Gastrocnemius medialis (tissue), 4 donors: ENCODE measurements around the gene CD22.
"Not testable (repeated sequence)": the region's sequence is repeated elsewhere in the genome, so short reads cannot be mapped to it uniquely, and the experiment has no call there.

ENCODE experiments used
- CTCF ChIP-seq, 5 experiments: fragments of 450-650 bp in 3 of 5; fragments of 200-600 bp in 2 of 5; sonication (generic) in 2 of 5; IDR thresholded peaks in 4 of 5; conservative IDR thresholded peaks in 1 of 5; 1 replicate in 4 of 5; 2 replicates in 1 of 5; pipeline ENCODE4 v1.5.1; 2016 to 2019; ENCODE audit warnings: antibody characterized with exemption in 5 of 5, mild to moderate bottlenecking in 3 of 5, moderate library complexity in 3 of 5
- POLR2A ChIP-seq, 2 donors: fragments of 450-650 bp; IDR thresholded peaks; one replicate each; pipeline ENCODE4 v1.6.1; 2017; ENCODE audit warnings: antibody characterized with exemption in 2 of 2, mild to moderate bottlenecking in 2 of 2, moderate library complexity in 2 of 2

DNA sequence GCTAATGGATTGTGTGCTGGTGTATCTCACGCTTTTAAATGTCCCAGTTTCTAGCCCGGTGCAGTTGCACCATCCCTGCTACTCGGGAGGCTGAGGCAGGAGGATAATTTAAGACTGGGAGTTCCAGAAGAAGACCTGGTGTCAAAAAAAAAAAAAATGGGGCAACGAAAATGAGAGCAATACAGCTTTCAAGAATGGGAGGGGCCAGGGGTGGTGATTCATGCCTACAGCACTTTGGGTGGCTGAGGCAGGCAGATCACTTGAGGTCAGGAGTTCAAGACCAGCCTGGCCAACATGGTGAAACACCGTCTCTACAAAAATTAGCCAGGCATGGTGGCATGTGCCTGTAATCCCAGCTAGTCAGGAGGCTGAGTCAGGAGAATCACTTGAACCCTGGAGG lies 42.9 kb upstream of the CD22 start:
- not testable (repeated sequence) for TF ChIP-seq CTCF (IDR thresholded peaks at IDR 0.05 in 4 of 5, conservative IDR thresholded peaks at IDR 0.05 in 1 of 5); POLR2A (IDR thresholded peaks at IDR 0.05)
